DND-41 (cell line): Measurements from ENCODE around the gene EEF1AKMT1.

Experiments used
- ATAC-seq: fragments of 200-7000 bp; cut with Tn5 transposase; 3 replicates; pipeline ENCODE4 v1.9.1; 2021; ENCODE audit warnings: low read depth; ENCODE audit not compliant: insufficient read depth
- DNase-seq: peaks from one replicate; pipeline ENCODE4 v3.0.0-alpha.2; 2020
- H2AFZ ChIP-seq: 2 replicates; pipeline ENCODE4 v1.6.0; 2012; ENCODE audit warnings: low read depth, low read length
- H3K27ac ChIP-seq: 2 replicates; pipeline ENCODE4 v1.5.1; 2012; ENCODE audit warnings: low read length, inconsistent platforms
- H3K27me3 ChIP-seq: fragments of 200-600 bp; sonication (generic); 2 replicates; pipeline ENCODE4 v1.6.0; 2012; ENCODE audit warnings: low read length, mild to moderate bottlenecking, inconsistent platforms; ENCODE audit not compliant: insufficient read depth, poor library complexity
- H3K36me3 ChIP-seq: 2 replicates; pipeline ENCODE4 v1.5.1; 2012; ENCODE audit warnings: low read length, inconsistent platforms; ENCODE audit not compliant: insufficient read depth
- H3K4me1 ChIP-seq: 2 replicates; pipeline ENCODE4 v1.5.1; 2012; ENCODE audit warnings: mild to moderate bottlenecking, low read length; ENCODE audit not compliant: insufficient read depth
- H3K4me2 ChIP-seq: 2 replicates; pipeline ENCODE4 v1.6.0; 2012; ENCODE audit warnings: mild to moderate bottlenecking, moderate library complexity, low read length, inconsistent platforms; ENCODE audit not compliant: insufficient read depth
- H3K4me3 ChIP-seq, 2 experiments: fragments of 200-600 bp in 1 of 2; shearing (Covaris generic) in 1 of 2; 2 replicates each; pipeline ENCODE4 v1.5.1; 2012 to 2016; ENCODE audit warnings: inconsistent platforms in 2 of 2, low read length in 2 of 2, mild to moderate bottlenecking in 2 of 2, low read depth in 1 of 2, moderate library complexity in 1 of 2
- H3K79me2 ChIP-seq: 2 replicates; pipeline ENCODE4 v1.6.0; 2012; ENCODE audit warnings: low read length, inconsistent platforms; ENCODE audit not compliant: insufficient read depth
- H3K9ac ChIP-seq: 2 replicates; pipeline ENCODE4 v1.6.0; 2012; ENCODE audit warnings: low read depth, mild to moderate bottlenecking, inconsistent platforms, low read length, moderate library complexity
- H3K9me3 ChIP-seq: 2 replicates; pipeline ENCODE4 v1.5.1; 2012; ENCODE audit warnings: low read length, moderate library complexity, mild to moderate bottlenecking, inconsistent platforms; ENCODE audit not compliant: insufficient read depth, severe bottlenecking
- H4K20me1 ChIP-seq: 2 replicates; pipeline ENCODE4 v1.6.0; 2012; ENCODE audit warnings: low read length; ENCODE audit not compliant: insufficient read depth
- EZH2 ChIP-seq: IDR thresholded peaks from 3 replicates; pipeline ENCODE4 v1.6.1; 2012; ENCODE audit warnings: borderline replicate concordance, low read depth, mild to moderate bottlenecking, moderate library complexity, low read length, inconsistent platforms; ENCODE audit not compliant: severe bottlenecking
- TF ChIP-seq, protein P1 (sequence below): IDR thresholded peaks from 2 replicates; pipeline ENCODE4 v1.5.1; 2012; ENCODE audit warnings: borderline replicate concordance, low read length, moderate library complexity, mild to moderate bottlenecking; ENCODE audit not compliant: poor library complexity, severe bottlenecking; ENCODE audit errors: extremely low read depth

EEF1AKMT1 gene

DNA sequence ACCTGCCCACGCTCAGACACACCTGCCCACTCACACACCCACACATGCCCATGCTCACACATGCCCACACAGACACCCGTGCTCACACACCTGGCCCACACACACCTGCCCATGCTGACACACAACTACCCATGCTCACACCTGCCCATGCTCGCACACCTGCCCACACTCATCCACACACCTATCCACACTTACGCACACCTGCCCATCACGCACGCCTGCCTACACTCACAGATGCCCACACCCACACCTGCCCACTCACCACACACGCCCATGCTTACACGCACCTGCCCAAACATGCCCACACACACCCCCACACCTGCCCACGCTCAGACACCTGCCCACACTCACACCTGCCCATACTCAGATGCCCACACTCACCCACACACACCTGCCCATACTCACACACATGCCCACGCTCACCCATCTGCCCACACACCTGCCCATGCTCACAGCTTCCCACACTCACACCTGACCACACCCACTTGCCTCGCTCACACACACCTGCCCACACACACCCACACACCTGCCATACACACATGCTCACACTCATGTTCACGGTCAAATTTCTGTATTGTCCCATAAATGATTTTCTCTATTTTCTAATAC, 54.7 kb downstream of the EEF1AKMT1 start:
- Histone ChIP-seq H3K9me3 (no peaks in the 10 kb centered on the region), H2AFZ (no peak overlapping the region), H3K79me2 (no peaks in the 10 kb centered on the region), H3K27ac (no peak overlapping the region), H3K9ac (no peak overlapping the region), H3K4me3 (no peak overlapping the region), H3K36me3 (no peaks in the 10 kb centered on the region), H3K4me1 (no peaks in the 10 kb centered on the region), H3K27me3 (peaks cover 1% of the 10 kb centered on the region), H3K4me2 (no peak overlapping the region), H4K20me1 (no peaks in the 10 kb centered on the region)
- TF ChIP-seq, protein P1, sequence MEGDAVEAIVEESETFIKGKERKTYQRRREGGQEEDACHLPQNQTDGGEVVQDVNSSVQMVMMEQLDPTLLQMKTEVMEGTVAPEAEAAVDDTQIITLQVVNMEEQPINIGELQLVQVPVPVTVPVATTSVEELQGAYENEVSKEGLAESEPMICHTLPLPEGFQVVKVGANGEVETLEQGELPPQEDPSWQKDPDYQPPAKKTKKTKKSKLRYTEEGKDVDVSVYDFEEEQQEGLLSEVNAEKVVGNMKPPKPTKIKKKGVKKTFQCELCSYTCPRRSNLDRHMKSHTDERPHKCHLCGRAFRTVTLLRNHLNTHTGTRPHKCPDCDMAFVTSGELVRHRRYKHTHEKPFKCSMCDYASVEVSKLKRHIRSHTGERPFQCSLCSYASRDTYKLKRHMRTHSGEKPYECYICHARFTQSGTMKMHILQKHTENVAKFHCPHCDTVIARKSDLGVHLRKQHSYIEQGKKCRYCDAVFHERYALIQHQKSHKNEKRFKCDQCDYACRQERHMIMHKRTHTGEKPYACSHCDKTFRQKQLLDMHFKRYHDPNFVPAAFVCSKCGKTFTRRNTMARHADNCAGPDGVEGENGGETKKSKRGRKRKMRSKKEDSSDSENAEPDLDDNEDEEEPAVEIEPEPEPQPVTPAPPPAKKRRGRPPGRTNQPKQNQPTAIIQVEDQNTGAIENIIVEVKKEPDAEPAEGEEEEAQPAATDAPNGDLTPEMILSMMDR, result no peak
- TF ChIP-seq EZH2, result no peak
- ATAC-seq (no peak), DNase-seq (no peak)

DNA sequence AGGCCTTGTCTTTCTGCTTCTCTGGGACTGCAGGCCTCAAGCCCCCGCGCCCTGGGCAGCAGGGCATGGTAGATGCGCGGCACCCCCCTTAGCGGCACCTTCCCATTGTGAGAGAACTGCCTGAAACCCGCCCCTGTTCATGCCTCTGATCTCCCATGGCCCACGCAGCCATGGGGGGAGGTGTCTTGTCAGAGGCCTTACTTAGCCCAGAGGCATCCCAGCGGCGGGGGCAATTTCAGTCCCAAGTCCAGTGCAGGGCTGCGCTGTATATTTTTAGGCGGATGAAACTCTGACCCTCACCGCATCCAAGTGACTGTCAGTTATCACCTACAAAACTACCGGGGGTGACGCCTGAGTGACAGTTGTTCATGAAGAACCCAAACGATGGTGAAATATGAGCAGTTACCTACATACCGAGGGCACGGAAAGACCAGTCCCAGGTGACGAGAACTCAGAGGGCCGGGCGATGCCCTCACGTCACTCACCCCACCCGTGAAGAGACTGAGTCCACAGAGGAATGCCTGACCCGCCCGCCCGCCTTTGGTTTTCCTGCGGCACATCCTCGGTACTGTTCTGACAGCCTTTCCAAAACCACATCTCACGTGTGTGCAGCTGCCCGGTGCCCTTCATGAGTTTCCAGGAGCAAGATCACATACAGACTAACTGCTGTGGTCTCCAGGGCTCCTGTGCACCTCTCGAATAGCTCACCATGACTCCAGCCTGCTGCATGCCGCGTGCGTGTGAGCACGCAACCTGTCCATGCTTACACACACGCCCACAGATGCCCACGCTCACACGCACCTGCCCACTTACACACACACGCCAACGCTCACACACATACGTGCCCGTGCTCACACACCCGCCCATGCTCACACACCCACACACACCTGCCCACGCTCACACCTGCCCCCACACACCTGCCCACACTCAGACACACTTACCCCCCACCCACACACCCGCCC, 55.9 kb downstream of the EEF1AKMT1 start:
- Histone ChIP-seq H3K36me3 (no peaks in the 10 kb centered on the region), H3K79me2 (no peaks in the 10 kb centered on the region), H3K9ac (no peak overlapping the region), H3K4me1 (peaks cover 5% of the 10 kb centered on the region; the same call in 1 of the 2 replicates), H3K9me3 (no peaks in the 10 kb centered on the region), H3K4me3 (no peak overlapping the region), H2AFZ (no peak overlapping the region), H4K20me1 (no peaks in the 10 kb centered on the region), H3K4me2 (no peak overlapping the region), H3K27ac (no peak overlapping the region), H3K27me3 (peaks cover 4% of the 10 kb centered on the region)
- no peak for DNase-seq
- ATAC-seq, result no peak
- TF ChIP-seq, protein P1, result no peak
- no peak for TF ChIP-seq EZH2

DNA sequence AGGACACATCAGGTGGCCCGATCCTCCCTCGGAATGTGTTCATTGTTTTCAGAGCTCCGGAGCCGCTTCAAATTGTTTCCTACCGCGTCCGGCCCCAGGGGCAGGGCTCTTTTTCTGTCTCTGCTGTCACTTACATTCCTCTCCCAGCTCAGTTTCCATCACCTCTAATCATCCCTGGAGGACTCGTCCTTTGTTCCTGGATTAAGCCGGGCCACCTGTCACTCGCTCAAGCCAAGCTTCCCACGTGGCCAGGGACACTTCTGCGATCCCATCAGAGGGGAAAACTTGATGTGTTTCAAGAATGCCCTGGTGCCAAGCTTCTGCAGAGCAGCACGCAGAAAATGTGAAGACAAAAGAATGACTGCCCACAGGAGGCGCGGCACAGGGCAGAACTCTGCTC, 56.8 kb downstream of the EEF1AKMT1 start:
- Histone ChIP-seq H3K27ac (no peak overlapping the region), H3K4me3 (no peak overlapping the region)
- TF ChIP-seq, protein P1, result no peak
- no peak for TF ChIP-seq EZH2

More for the DNA sequence above, 56.8 kb downstream of the EEF1AKMT1 start:
- no peaks in the 10 kb centered on the region for H3K36me3 ChIP-seq
- no peak for ATAC-seq
- H2AFZ ChIP-seq, result no peak overlapping the region
- no peak for DNase-seq
- H3K27me3 ChIP-seq, result peaks cover 4% of the 10 kb centered on the region
- H3K9ac ChIP-seq, result no peak overlapping the region
- peaks cover 10% of the 10 kb centered on the region; the same call in 1 of the 2 replicates for H3K4me1 ChIP-seq
- H4K20me1 ChIP-seq, result no peaks in the 10 kb centered on the region
- no peaks in the 10 kb centered on the region for H3K79me2 ChIP-seq
- H3K9me3 ChIP-seq, result no peaks in the 10 kb centered on the region
- no peak overlapping the region for H3K4me2 ChIP-seq
